Mesothelial cell of epicardium (in vitro differentiated cells): ENCODE measurements around the gene PCNX2. TPM values are rescaled to one million over a fixed set of nuclear protein-coding genes. Genes with fewer than 3 reads are reported as not detected.

Experiments
- DNase-seq, 2 experiments: peaks; one replicate each; pipeline ENCODE4 v3.0.0; 2021; ENCODE audit warnings: low spot score in 2 of 2; ENCODE audit not compliant: unreplicated experiment in 2 of 2
- H3K27ac Mint-ChIP-seq: 2 replicates; pipeline ENCODE4 v1.8.0; 2021; ENCODE audit warnings: mixed read lengths
- H3K27me3 Mint-ChIP-seq: 2 replicates; pipeline ENCODE4 v1.8.0; 2021; ENCODE audit warnings: low read depth, mixed read lengths
- H3K36me3 Mint-ChIP-seq: 2 replicates; pipeline ENCODE4 v1.8.0; 2021; ENCODE audit warnings: mixed read lengths
- H3K4me1 Mint-ChIP-seq: 2 replicates; pipeline ENCODE4 v1.8.0; 2021; ENCODE audit warnings: mixed read lengths
- H3K4me3 Mint-ChIP-seq: 2 replicates; pipeline ENCODE4 v1.8.0; 2021; ENCODE audit warnings: mild to moderate bottlenecking, moderate library complexity, mixed read lengths
- H3K9me3 Mint-ChIP-seq: 2 replicates; pipeline ENCODE4 v1.8.0; 2021; ENCODE audit warnings: mixed read lengths
- total RNA-seq: library from RNA; stranded (reverse); gene quantifications from 3 replicates; pipeline ENCODE4 v1.2.1, GENCODE V29; 2021
- TF ChIP-seq, protein P1 (sequence below): fragments of 200-600 bp; sonication (generic); IDR thresholded peaks from one replicate; pipeline ENCODE4 v1.5.0; 2021; ENCODE audit warnings: antibody characterized with exemption; ENCODE audit not compliant: unreplicated experiment

The PCNX2 gene
- total RNA-seq, 1 donor from 2014 or later, result 28.4 TPM

DNA sequence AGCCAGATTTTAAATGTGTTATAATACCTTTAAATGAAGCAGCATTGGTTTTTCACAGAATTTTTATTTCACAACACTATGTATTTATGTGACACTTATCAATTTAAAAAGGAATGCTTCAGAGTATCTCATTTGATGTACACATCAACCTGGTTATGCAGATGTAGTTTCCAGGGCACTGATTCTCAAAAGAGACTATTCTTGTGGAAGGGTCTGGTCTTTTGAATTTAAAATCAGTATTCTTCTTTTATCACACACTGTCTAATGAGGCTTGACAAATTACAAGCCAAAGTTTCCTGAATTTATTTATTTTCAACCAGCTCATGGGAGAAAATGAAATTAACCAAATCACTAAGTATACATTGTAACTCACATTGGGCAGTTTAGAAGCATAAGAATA is 257.7 kb downstream of the PCNX2 start:
- H3K27ac Mint-ChIP-seq, result no peak overlapping the region
- H3K27me3 Mint-ChIP-seq, result peaks cover 54% of the 10 kb centered on the region
- H3K36me3 Mint-ChIP-seq, result no peaks in the 10 kb centered on the region
- H3K4me1 Mint-ChIP-seq, result peaks cover 16% of the 10 kb centered on the region
- no peaks in the 10 kb centered on the region for H3K9me3 Mint-ChIP-seq
- no peak overlapping the region for H3K4me3 Mint-ChIP-seq
- no peak for DNase-seq
- TF ChIP-seq, protein P1, sequence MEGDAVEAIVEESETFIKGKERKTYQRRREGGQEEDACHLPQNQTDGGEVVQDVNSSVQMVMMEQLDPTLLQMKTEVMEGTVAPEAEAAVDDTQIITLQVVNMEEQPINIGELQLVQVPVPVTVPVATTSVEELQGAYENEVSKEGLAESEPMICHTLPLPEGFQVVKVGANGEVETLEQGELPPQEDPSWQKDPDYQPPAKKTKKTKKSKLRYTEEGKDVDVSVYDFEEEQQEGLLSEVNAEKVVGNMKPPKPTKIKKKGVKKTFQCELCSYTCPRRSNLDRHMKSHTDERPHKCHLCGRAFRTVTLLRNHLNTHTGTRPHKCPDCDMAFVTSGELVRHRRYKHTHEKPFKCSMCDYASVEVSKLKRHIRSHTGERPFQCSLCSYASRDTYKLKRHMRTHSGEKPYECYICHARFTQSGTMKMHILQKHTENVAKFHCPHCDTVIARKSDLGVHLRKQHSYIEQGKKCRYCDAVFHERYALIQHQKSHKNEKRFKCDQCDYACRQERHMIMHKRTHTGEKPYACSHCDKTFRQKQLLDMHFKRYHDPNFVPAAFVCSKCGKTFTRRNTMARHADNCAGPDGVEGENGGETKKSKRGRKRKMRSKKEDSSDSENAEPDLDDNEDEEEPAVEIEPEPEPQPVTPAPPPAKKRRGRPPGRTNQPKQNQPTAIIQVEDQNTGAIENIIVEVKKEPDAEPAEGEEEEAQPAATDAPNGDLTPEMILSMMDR, result no peak

DNA sequence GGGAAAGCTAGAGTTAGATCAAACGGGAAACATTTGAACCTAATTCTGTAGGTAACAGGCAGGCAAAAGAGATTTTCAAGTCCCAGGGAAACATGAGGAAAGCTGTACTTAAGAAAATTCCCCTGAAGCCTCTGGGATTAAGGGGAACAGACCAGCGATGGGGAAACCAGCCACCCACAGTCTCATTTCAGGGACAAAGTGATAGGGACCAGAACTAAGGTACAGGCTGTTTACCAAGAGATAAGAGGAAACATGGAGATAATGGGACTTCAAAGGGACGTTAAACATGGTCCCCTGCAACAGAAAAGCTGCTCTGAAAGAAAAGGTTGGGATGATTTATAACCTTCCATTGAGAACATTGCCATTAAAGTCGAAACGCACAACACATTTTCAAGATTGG is 260.7 kb downstream of the PCNX2 start:
- DNase-seq, result no peak
- Mint-ChIP-seq H3K4me1 (peaks cover 19% of the 10 kb centered on the region), H3K36me3 (no peaks in the 10 kb centered on the region), H3K27me3 (peaks cover 42% of the 10 kb centered on the region), H3K27ac (no peak overlapping the region), H3K9me3 (no peaks in the 10 kb centered on the region), H3K4me3 (no peak overlapping the region)
- TF ChIP-seq, protein P1, result no peak

GRCh38 chr1:233033361-233033760 is 262.2 kb downstream of the PCNX2 start:
- TF ChIP-seq, protein P1, result no peak
- peaks cover 42% of the 10 kb centered on the region for H3K27me3 Mint-ChIP-seq
- no peak overlapping the region for H3K4me3 Mint-ChIP-seq
- no peak overlapping the region for H3K27ac Mint-ChIP-seq
- DNase-seq, result no peak
- no peaks in the 10 kb centered on the region for H3K9me3 Mint-ChIP-seq
- no peaks in the 10 kb centered on the region for H3K36me3 Mint-ChIP-seq
- H3K4me1 Mint-ChIP-seq, result peaks cover 13% of the 10 kb centered on the region

DNA sequence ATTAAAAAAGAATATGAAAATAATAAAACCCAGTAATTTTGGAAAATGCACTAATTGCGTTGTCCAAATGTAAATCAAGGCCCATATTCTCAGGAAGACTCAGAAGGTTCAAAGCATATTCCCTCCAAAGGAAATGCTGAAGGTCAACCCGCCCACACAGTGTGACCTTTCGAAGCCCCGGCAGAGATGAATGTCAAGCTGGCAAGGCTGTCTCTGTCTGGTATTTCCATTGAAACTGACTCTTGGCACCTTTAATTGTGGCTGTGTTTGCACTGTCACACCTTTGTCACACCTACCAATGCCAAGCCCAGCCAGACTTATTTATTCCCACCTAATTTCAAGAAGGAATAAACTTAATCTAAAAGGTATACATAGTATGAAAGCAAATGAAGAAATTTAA is 262.6 kb downstream of the PCNX2 start:
- Mint-ChIP-seq H3K27ac (no peak overlapping the region), H3K4me3 (no peak overlapping the region), H3K4me1 (peaks cover 12% of the 10 kb centered on the region), H3K36me3 (no peaks in the 10 kb centered on the region), H3K9me3 (no peaks in the 10 kb centered on the region), H3K27me3 (peaks cover 42% of the 10 kb centered on the region)
- TF ChIP-seq, protein P1, result no peak
- DNase-seq, result no peak

DNA sequence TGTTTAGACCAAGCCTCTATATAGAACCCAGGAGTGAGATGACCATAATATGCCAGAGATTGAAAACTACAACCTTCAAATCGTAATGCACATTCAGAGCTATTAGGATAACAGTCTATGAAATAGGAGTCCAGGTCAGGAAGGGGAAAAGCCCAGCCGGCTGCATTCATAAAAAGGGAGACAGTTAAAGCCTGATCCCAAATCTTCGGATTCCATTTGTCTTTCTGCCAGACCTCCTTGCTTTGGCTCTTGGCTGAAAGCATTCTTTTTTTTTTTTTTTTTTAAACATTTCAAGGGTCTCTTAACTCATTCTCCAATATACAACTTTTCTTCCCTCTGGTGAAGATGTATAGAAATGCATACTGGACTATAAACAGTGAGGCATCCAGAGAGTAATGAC is 264.0 kb downstream of the PCNX2 start:
- Mint-ChIP-seq H3K36me3 (no peaks in the 10 kb centered on the region), H3K27ac (no peak overlapping the region), H3K4me1 (peaks cover 25% of the 10 kb centered on the region), H3K4me3 (no peak overlapping the region), H3K9me3 (no peaks in the 10 kb centered on the region), H3K27me3 (peaks cover 35% of the 10 kb centered on the region)
- DNase-seq, result no peak
- TF ChIP-seq, protein P1, result no peak

DNA sequence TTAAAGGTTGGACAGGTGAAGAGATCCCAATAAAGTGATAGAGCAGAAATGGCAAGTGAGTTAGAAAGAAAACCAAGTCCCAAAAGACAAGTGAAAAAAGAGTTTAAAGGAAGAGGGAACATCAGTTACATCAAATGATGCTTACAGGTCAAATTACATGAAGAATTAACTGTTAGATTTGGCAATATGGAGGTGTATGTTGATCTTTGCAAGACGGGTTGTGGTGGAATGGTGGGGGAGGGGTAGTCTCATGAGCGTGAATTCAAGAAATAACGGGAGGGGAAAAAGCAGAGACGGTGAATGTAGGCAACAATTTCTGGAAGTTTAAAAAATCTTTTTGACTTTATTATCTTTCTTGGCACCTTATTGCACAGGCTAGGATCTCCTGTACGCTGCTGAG is 268.5 kb downstream of the PCNX2 start:
- peaks cover 33% of the 10 kb centered on the region for H3K4me1 Mint-ChIP-seq
- H3K9me3 Mint-ChIP-seq, result no peaks in the 10 kb centered on the region
- no peak overlapping the region for H3K27ac Mint-ChIP-seq
- TF ChIP-seq, protein P1, result no peak
- no peak for DNase-seq
- peaks cover 5% of the 10 kb centered on the region for H3K36me3 Mint-ChIP-seq
- peaks cover 15% of the 10 kb centered on the region for H3K27me3 Mint-ChIP-seq
- H3K4me3 Mint-ChIP-seq, result no peak overlapping the region
